DND-41 (cell line): ENCODE measurements around the gene PFDN6.

Experiments used
- ATAC-seq: fragments of 200-7000 bp; cut with Tn5 transposase; 3 replicates; pipeline ENCODE4 v1.9.1; 2021; ENCODE audit warnings: low read depth; ENCODE audit not compliant: insufficient read depth
- DNase-seq: peaks from one replicate; pipeline ENCODE4 v3.0.0-alpha.2; 2020
- H2AFZ ChIP-seq: 2 replicates; pipeline ENCODE4 v1.6.0; 2012; ENCODE audit warnings: low read depth, low read length
- H3K27ac ChIP-seq: 2 replicates; pipeline ENCODE4 v1.5.1; 2012; ENCODE audit warnings: low read length, inconsistent platforms
- H3K27me3 ChIP-seq: fragments of 200-600 bp; sonication (generic); 2 replicates; pipeline ENCODE4 v1.6.0; 2012; ENCODE audit warnings: low read length, mild to moderate bottlenecking, inconsistent platforms; ENCODE audit not compliant: insufficient read depth, poor library complexity
- H3K36me3 ChIP-seq: 2 replicates; pipeline ENCODE4 v1.5.1; 2012; ENCODE audit warnings: low read length, inconsistent platforms; ENCODE audit not compliant: insufficient read depth
- H3K4me1 ChIP-seq: 2 replicates; pipeline ENCODE4 v1.5.1; 2012; ENCODE audit warnings: mild to moderate bottlenecking, low read length; ENCODE audit not compliant: insufficient read depth
- H3K4me2 ChIP-seq: 2 replicates; pipeline ENCODE4 v1.6.0; 2012; ENCODE audit warnings: mild to moderate bottlenecking, moderate library complexity, low read length, inconsistent platforms; ENCODE audit not compliant: insufficient read depth
- H3K4me3 ChIP-seq, 2 experiments: fragments of 200-600 bp in 1 of 2; shearing (Covaris generic) in 1 of 2; 2 replicates each; pipeline ENCODE4 v1.5.1; 2012 to 2016; ENCODE audit warnings: inconsistent platforms in 2 of 2, low read length in 2 of 2, mild to moderate bottlenecking in 2 of 2, low read depth in 1 of 2, moderate library complexity in 1 of 2
- H3K79me2 ChIP-seq: 2 replicates; pipeline ENCODE4 v1.6.0; 2012; ENCODE audit warnings: low read length, inconsistent platforms; ENCODE audit not compliant: insufficient read depth
- H3K9ac ChIP-seq: 2 replicates; pipeline ENCODE4 v1.6.0; 2012; ENCODE audit warnings: low read depth, mild to moderate bottlenecking, inconsistent platforms, low read length, moderate library complexity
- H3K9me3 ChIP-seq: 2 replicates; pipeline ENCODE4 v1.5.1; 2012; ENCODE audit warnings: low read length, moderate library complexity, mild to moderate bottlenecking, inconsistent platforms; ENCODE audit not compliant: insufficient read depth, severe bottlenecking
- H4K20me1 ChIP-seq: 2 replicates; pipeline ENCODE4 v1.6.0; 2012; ENCODE audit warnings: low read length; ENCODE audit not compliant: insufficient read depth
- CTCF ChIP-seq: IDR thresholded peaks from 2 replicates; pipeline ENCODE4 v1.5.1; 2012; ENCODE audit warnings: borderline replicate concordance, low read length, moderate library complexity, mild to moderate bottlenecking; ENCODE audit not compliant: poor library complexity, severe bottlenecking; ENCODE audit errors: extremely low read depth
- EZH2 ChIP-seq: IDR thresholded peaks from 3 replicates; pipeline ENCODE4 v1.6.1; 2012; ENCODE audit warnings: borderline replicate concordance, low read depth, mild to moderate bottlenecking, moderate library complexity, low read length, inconsistent platforms; ENCODE audit not compliant: severe bottlenecking

PFDN6 gene

GRCh38 chr6:33314943-33315792 lies 25.8 kb downstream of the PFDN6 start:
- Histone ChIP-seq H3K79me2 (peaks cover 66% of the 10 kb centered on the region), H3K27ac (peak overlapping the region; percentile 91), H3K9ac (peak overlapping the region; percentile 85), H3K4me3 (peak overlapping the region in 1 of 2 experiments; percentile 78; a peak in 1 of 4 replicates), H3K36me3 (peaks cover 38% of the 10 kb centered on the region), H4K20me1 (peaks cover 13% of the 10 kb centered on the region), H3K9me3 (no peaks in the 10 kb centered on the region), H2AFZ (no peak overlapping the region), H3K4me2 (peak overlapping the region; percentile 97), H3K4me1 (peaks cover 61% of the 10 kb centered on the region), H3K27me3 (no peaks in the 10 kb centered on the region)
- TF ChIP-seq CTCF (no peak), EZH2 (no peak)
- DNase-seq, result no peak
- ATAC-seq, result no peak

DNA sequence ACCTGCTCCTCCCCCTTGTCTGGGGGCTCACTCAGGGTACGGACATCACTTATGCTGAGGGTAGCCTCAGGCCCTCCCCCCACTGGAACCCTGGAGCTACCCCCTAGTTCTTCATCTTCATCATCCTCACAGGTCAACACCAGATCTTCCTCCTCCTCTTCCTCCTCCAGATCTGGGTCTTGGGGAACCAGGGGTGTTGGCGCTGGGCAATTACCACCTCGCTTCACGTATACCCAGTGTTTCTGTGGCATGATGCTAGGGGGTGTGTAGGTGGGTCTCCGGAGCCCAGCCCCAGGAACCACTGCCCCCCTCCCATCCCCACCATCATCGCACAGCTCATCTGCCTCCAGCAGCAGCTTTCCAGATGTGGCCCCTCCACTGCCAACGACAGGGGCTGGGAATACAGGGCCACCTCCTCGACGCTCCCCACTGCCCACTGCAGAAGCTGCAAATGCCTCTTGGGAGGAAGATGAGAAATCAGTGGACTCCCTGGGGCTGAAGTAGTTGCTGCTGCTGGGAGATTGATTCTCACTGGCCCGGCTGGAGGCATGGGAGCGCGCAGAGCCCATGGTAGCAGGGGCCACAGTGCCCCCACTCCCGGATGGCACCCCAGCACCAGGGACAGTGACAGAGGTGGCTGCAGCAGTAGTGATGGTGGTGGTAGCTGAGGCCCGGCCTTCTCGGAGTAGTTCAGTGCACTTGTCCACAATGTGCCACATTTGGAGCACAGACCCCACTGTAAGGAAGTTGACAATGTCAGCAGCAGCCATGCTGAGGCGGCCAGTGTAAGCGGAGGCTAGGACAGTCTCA lies 26.6 kb downstream of the PFDN6 start:
- no peak overlapping the region for H2AFZ ChIP-seq
- no peak for DNase-seq
- peaks cover 70% of the 10 kb centered on the region for H3K4me1 ChIP-seq
- H3K27me3 ChIP-seq, result no peaks in the 10 kb centered on the region
- no peak overlapping the region for H3K4me3 ChIP-seq
- no peak for TF ChIP-seq CTCF
- TF ChIP-seq EZH2, result no peak
- H3K36me3 ChIP-seq, result peaks cover 40% of the 10 kb centered on the region
- no peak overlapping the region; the same call in 1 of the 2 replicates for H3K27ac ChIP-seq
- H4K20me1 ChIP-seq, result peaks cover 20% of the 10 kb centered on the region
- H3K9ac ChIP-seq, result no peak overlapping the region
- H3K4me2 ChIP-seq, result peak overlapping the region; percentile 75; the same call in 1 of the 2 replicates
- no peak for ATAC-seq
- H3K79me2 ChIP-seq, result peaks cover 66% of the 10 kb centered on the region
- no peaks in the 10 kb centered on the region for H3K9me3 ChIP-seq

DNA sequence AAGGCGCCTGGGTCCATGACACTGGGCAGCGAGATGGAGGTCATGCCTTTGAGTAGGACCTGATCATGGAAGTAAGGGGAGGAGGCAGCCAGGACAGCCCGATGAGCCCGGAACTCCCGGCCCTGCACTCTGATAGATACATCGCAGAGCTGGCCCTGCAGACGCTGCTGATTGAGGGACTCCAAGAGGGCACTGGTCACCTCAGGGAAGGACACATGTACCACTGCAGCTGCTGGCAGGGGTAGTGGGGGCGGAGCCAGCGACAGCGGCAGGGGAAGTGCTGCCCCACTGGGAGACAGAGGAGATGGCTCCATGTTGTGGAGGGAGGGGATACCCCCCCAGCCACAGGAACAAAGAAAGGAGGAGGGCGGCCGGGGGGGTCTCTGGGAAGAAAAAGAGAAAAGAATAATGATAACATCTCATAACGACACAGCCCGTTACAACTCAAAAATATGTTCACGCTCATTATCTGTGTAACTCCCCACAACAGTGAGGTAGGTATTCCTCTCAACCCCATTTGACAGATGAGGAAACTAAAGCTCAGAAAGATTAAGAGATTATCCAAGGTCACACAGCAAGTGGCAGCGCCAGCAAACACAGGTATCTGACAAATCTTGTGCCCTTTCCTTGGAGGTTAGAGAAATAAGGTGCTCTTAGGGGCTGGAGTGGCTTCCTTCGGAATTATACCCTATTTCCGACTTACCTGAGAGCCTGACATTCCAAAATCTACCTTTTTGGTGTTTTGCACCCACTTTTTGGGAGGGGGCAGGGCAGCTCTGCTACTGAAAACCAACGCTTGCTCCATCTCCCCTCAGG lies 27.4 kb downstream of the PFDN6 start:
- Histone ChIP-seq H3K79me2 (peaks cover 67% of the 10 kb centered on the region), H4K20me1 (peaks cover 24% of the 10 kb centered on the region), H3K4me1 (peaks cover 75% of the 10 kb centered on the region), H3K4me3 (peak overlapping the region; percentile 29 to 61; a peak in 3 of 4 replicates), H3K9ac (peak overlapping the region; percentile 30), H2AFZ (no peak overlapping the region), H3K4me2 (peak overlapping the region; percentile 75), H3K9me3 (no peaks in the 10 kb centered on the region), H3K36me3 (peaks cover 42% of the 10 kb centered on the region), H3K27ac (peak overlapping the region; percentile 38; the same call in 1 of the 2 replicates), H3K27me3 (no peaks in the 10 kb centered on the region)
- ATAC-seq (no peak), DNase-seq (no peak)
- TF ChIP-seq CTCF (no peak), EZH2 (no peak)
